NCI-H510A (cell line): ENCODE data around the gene VAV2.

ENCODE experiments used
- DNase-seq: peaks from one replicate; lab custom pipeline; 2025; lab: John Stamatoyannopoulos, UW

VAV2 gene

GRCh38 chr9:133813749-133814585 is 178.2 kb downstream of the VAV2 start:
- DNase-seq: no peak

GRCh38 chr9:133812941-133813748 is 179.0 kb downstream of the VAV2 start:
- no peak for DNase-seq

GRCh38 chr9:133812077-133812868 is 179.9 kb downstream of the VAV2 start:
- DNase-seq: no peak

- no peak for DNase-seq
These were observed 180.7 kb downstream of the VAV2 start for GRCh38 chr9:133811471-133811870.

GRCh38 chr9:133810556-133811195 is 181.4 kb downstream of the VAV2 start:
- DNase-seq: no peak

GRCh38 chr9:133809335-133809734 is 182.8 kb downstream of the VAV2 start:
- DNase-seq: no peak

GRCh38 chr9:133807818-133808217 is 184.3 kb downstream of the VAV2 start:
- DNase-seq: no peak

- DNase-seq: no peak
These were observed 185.1 kb downstream of the VAV2 start for GRCh38 chr9:133807037-133807436.

GRCh38 chr9:133806623-133807010 is 185.5 kb downstream of the VAV2 start:
- DNase-seq: no peak

- no peak for DNase-seq
These were observed 186.1 kb downstream of the VAV2 start for GRCh38 chr9:133805876-133806622.

GRCh38 chr9:133804199-133804598 is 187.9 kb downstream of the VAV2 start:
- no peak for DNase-seq

GRCh38 chr9:133803745-133804144 is 188.4 kb downstream of the VAV2 start:
- no peak for DNase-seq

- DNase-seq: no peak
These were observed 189.0 kb downstream of the VAV2 start for GRCh38 chr9:133803028-133803585.

- no peak for DNase-seq
These were observed 190.4 kb downstream of the VAV2 start for GRCh38 chr9:133801739-133802138.

- DNase-seq: no peak
These were observed 191.9 kb downstream of the VAV2 start for GRCh38 chr9:133800266-133800665.

- no peak for DNase-seq
These were observed 192.4 kb downstream of the VAV2 start for GRCh38 chr9:133799716-133800115.

GRCh38 chr9:133799106-133799505 is 193.0 kb downstream of the VAV2 start:
- DNase-seq: no peak

GRCh38 chr9:133798160-133798559 is 194.0 kb downstream of the VAV2 start:
- no peak for DNase-seq

- no peak for DNase-seq
These were observed 194.6 kb downstream of the VAV2 start for GRCh38 chr9:133797406-133798105.

GRCh38 chr9:133796562-133796961 is 195.6 kb downstream of the VAV2 start:
- DNase-seq: no peak
